Measurements from ENCODE around the gene CDKAL1.
A peak's percentile ranks its signal among the peaks of the same experiment; 100 is the strongest.

The CDKAL1 gene

DNA sequence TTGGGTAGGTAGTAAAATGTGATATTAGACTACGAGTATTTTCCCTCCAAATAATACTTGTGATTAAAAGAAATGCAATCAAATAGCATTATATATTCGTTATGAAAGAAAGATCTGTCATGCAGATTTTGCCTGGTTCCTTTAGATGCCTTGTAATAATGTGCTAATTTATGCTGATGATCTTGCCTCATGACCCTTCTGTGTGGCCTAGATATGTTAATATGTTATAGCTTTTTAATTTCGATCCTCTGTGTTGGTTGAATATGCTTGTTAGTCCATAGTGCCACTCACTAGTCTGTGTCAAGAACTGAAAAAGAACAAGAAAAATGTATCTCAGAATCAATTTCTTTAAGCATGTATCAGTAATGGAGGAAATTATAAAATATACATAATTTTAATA, 31.9 kb downstream of the CDKAL1 start:
- Histone ChIP-seq H2BK120ac (ENCODE audit: low read depth, low read length) (no peak overlapping the region), H4K8ac (ENCODE audit: low read length) (no peak overlapping the region), H2BK12ac (ENCODE audit: low read length in 2 of 2) (no peak overlapping the region), H2AK5ac (ENCODE audit: low read length, severe bottlenecking) (no peak overlapping the region), H3K79me1 (replicated peaks; ENCODE audit: low read length, poor library complexity, severe bottlenecking) (peaks cover 5% of the 10 kb centered on the region), H3K4me1 (ENCODE audit: control insufficient read depth, insufficient read depth, low read depth, low read length) (no peaks in the 10 kb centered on the region), H3K4me3 (ENCODE audit: insufficient read depth in 1 of 2, low read depth in 1 of 2, low read length in 2 of 2) (no peak overlapping the region), H4K91ac (ENCODE audit: low read length) (no peak overlapping the region), H2BK5ac (ENCODE audit: low read depth, low read length, poor library complexity, severe bottlenecking) (no peak overlapping the region), H2AFZ (ENCODE audit: low read depth, low read length) (no peak overlapping the region), H3K4me2 (ENCODE audit: low read length, poor library complexity, severe bottlenecking) (no peak overlapping the region), H3K14ac (ENCODE audit: low read length in 2 of 2) (no peak overlapping the region), H3K9me3 (ENCODE audit: control insufficient read depth, low read length) (no peaks in the 10 kb centered on the region), H3K4ac (ENCODE audit: low read depth in 1 of 2, low read length in 2 of 2) (no peak overlapping the region), H2BK15ac (ENCODE audit: low read depth, poor library complexity, severe bottlenecking) (no peak overlapping the region), H3K23ac (ENCODE audit: low read length in 2 of 2) (no peak overlapping the region), H3K36me3 (ENCODE audit: control insufficient read depth in 1 of 2, insufficient read depth in 2 of 2, low read depth in 1 of 2, low read length in 2 of 2) (no peaks in the 10 kb centered on the region), H3K9ac (ENCODE audit: low read length) (no peak overlapping the region), H3K27ac (ENCODE audit: low read length, poor library complexity, severe bottlenecking) (no peak overlapping the region), H3K18ac (ENCODE audit: low read depth in 1 of 2, low read length in 2 of 2) (no peak overlapping the region), H3K27me3 (ENCODE audit: control insufficient read depth in 1 of 2, insufficient read depth in 1 of 2, low read length in 2 of 2) (no peaks in the 10 kb centered on the region)
- DNase-seq, result no peak
- 100% methylated on average over 2 of the region's 3 CpGs for WGBS

DNA sequence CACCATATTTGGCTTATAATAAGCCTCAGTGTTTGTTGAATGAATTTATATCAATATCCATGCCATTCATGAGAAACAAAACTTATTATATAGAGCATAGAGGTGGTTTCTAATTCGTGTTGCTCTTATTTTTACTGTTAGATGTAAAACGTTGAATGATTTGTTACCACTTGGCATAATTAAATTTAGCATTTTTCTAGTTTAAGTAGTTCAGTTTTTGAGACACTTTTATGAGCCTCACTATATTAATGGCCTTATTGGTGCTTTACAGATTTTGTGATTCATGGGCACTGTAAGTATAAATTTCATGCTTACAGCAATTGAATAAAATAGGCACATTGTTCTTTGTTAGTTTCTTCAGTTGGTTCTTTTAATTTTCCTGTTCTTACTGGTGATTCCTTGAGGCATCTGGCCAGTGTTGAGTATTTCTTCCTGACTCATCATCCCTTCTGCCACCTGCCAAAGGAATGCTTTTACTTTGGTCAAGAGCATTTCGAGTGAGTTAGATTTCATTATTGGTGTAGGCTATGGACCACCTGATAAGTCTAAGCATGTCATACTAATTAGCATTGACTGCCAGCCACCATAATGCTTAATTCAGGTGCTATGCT, 34.8 kb downstream of the CDKAL1 start:
- no peak overlapping the region for H2BK15ac ChIP-seq (ENCODE audit: low read depth, poor library complexity, severe bottlenecking)
- H3K36me3 ChIP-seq (ENCODE audit: control insufficient read depth in 1 of 2, insufficient read depth in 2 of 2, low read depth in 1 of 2, low read length in 2 of 2), result no peaks in the 10 kb centered on the region
- peaks cover 7% of the 10 kb centered on the region for H3K79me1 ChIP-seq (replicated peaks; ENCODE audit: low read length, poor library complexity, severe bottlenecking)
- no peak overlapping the region for H2AFZ ChIP-seq (ENCODE audit: low read depth, low read length)
- H2BK5ac ChIP-seq (ENCODE audit: low read depth, low read length, poor library complexity, severe bottlenecking), result no peak overlapping the region
- no peak overlapping the region for H3K23ac ChIP-seq (ENCODE audit: low read length in 2 of 2)
- no peak overlapping the region for H3K4ac ChIP-seq (ENCODE audit: low read depth in 1 of 2, low read length in 2 of 2)
- no peak overlapping the region for H3K4me3 ChIP-seq (ENCODE audit: insufficient read depth in 1 of 2, low read depth in 1 of 2, low read length in 2 of 2)
- H3K18ac ChIP-seq (ENCODE audit: low read depth in 1 of 2, low read length in 2 of 2), result peak overlapping the region in 1 of 2 experiments; percentile 21
- no peaks in the 10 kb centered on the region for H3K27me3 ChIP-seq (ENCODE audit: control insufficient read depth in 1 of 2, insufficient read depth in 1 of 2, low read length in 2 of 2)
- no peak overlapping the region for H2BK120ac ChIP-seq (ENCODE audit: low read depth, low read length)
- H3K27ac ChIP-seq (ENCODE audit: low read length, poor library complexity, severe bottlenecking), result no peak overlapping the region
- no peak overlapping the region for H3K9ac ChIP-seq (ENCODE audit: low read length)
- H3K4me1 ChIP-seq (ENCODE audit: control insufficient read depth, insufficient read depth, low read depth, low read length), result no peaks in the 10 kb centered on the region
- H2BK12ac ChIP-seq (ENCODE audit: low read length in 2 of 2), result no peak overlapping the region
- H3K14ac ChIP-seq (ENCODE audit: low read length in 2 of 2), result no peak overlapping the region
- H3K4me2 ChIP-seq (ENCODE audit: low read length, poor library complexity, severe bottlenecking), result no peak overlapping the region
- no peak overlapping the region for H2AK5ac ChIP-seq (ENCODE audit: low read length, severe bottlenecking)
- H4K91ac ChIP-seq (ENCODE audit: low read length), result no peak overlapping the region
- no peak for DNase-seq
- no peaks in the 10 kb centered on the region for H3K9me3 ChIP-seq (ENCODE audit: control insufficient read depth, low read length)
- H4K8ac ChIP-seq (ENCODE audit: low read length), result no peak overlapping the region
- no CpG with 5 or more reads among the region's 3 CpGs for WGBS

DNA sequence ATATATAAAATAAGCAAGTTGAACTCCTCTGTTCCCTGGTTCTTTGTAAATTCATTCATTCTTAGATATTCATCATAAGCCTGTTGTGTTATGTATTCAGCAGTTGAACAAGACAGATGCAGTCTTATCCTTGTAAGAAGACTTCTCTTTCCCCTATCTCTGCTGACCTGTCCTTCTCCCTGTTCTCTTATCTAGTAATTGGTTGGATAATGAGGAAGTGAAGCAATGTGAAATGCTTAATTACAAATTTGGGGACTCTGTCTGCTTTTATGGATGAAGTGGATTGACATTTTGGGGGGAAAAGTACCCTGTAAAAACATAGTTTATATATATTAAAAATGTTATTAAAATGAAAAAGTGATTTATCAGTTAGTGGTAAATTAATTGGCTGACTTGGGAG, 37.0 kb downstream of the CDKAL1 start:
- Histone ChIP-seq H3K4me1 (ENCODE audit: control insufficient read depth, insufficient read depth, low read depth, low read length) (no peaks in the 10 kb centered on the region), H3K23ac (ENCODE audit: low read length in 2 of 2) (no peak overlapping the region), H3K36me3 (ENCODE audit: control insufficient read depth in 1 of 2, insufficient read depth in 2 of 2, low read depth in 1 of 2, low read length in 2 of 2) (peaks cover 0 to 2% of the 10 kb centered on the region in 2 experiments), H3K27me3 (ENCODE audit: control insufficient read depth in 1 of 2, insufficient read depth in 1 of 2, low read length in 2 of 2) (no peaks in the 10 kb centered on the region), H3K27ac (ENCODE audit: low read length, poor library complexity, severe bottlenecking) (no peak overlapping the region), H2AK5ac (ENCODE audit: low read length, severe bottlenecking) (no peak overlapping the region), H4K8ac (ENCODE audit: low read length) (no peak overlapping the region), H2BK120ac (ENCODE audit: low read depth, low read length) (no peak overlapping the region), H2BK5ac (ENCODE audit: low read depth, low read length, poor library complexity, severe bottlenecking) (no peak overlapping the region), H3K4me2 (ENCODE audit: low read length, poor library complexity, severe bottlenecking) (no peak overlapping the region), H3K4me3 (ENCODE audit: insufficient read depth in 1 of 2, low read depth in 1 of 2, low read length in 2 of 2) (no peak overlapping the region), H3K9me3 (ENCODE audit: control insufficient read depth, low read length) (no peaks in the 10 kb centered on the region), H3K4ac (ENCODE audit: low read depth in 1 of 2, low read length in 2 of 2) (no peak overlapping the region), H3K18ac (ENCODE audit: low read depth in 1 of 2, low read length in 2 of 2) (no peak overlapping the region), H2BK15ac (ENCODE audit: low read depth, poor library complexity, severe bottlenecking) (no peak overlapping the region), H3K14ac (ENCODE audit: low read length in 2 of 2) (no peak overlapping the region), H2AFZ (ENCODE audit: low read depth, low read length) (no peak overlapping the region), H3K9ac (ENCODE audit: low read length) (no peak overlapping the region), H4K91ac (ENCODE audit: low read length) (no peak overlapping the region), H2BK12ac (ENCODE audit: low read length in 2 of 2) (no peak overlapping the region), H3K79me1 (replicated peaks; ENCODE audit: low read length, poor library complexity, severe bottlenecking) (peaks cover 9% of the 10 kb centered on the region)
- no peak for DNase-seq

DNA sequence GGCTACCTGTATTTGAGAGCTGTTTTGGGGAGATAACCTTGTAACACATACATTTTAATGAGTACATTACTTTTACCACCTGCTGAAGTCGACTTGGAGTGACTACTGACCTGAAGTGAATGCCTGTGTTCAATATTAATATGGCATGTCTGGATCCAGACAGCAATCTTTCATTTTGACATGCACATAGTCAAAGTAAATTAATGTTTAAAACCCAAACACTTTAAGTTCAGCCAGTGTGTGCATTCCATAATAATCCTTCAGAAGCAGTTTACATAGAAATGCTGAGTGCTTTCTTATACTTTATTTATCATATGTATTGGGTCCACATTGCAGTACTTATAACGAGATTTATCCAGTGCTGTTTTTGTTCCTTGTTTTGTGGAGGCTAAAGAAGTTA, 38.0 kb downstream of the CDKAL1 start:
- H3K27me3 ChIP-seq (ENCODE audit: control insufficient read depth in 1 of 2, insufficient read depth in 1 of 2, low read length in 2 of 2), result no peaks in the 10 kb centered on the region
- no peak overlapping the region for H3K27ac ChIP-seq (ENCODE audit: low read length, poor library complexity, severe bottlenecking)
- H3K18ac ChIP-seq (ENCODE audit: low read depth in 1 of 2, low read length in 2 of 2), result no peak overlapping the region
- no peak overlapping the region for H2AFZ ChIP-seq (ENCODE audit: low read depth, low read length)
- no peak overlapping the region for H3K4ac ChIP-seq (ENCODE audit: low read depth in 1 of 2, low read length in 2 of 2)
- WGBS, result 100% methylated on average over 1 of the region's 2 CpGs
- H2BK5ac ChIP-seq (ENCODE audit: low read depth, low read length, poor library complexity, severe bottlenecking), result no peak overlapping the region
- peaks cover 0 to 7% of the 10 kb centered on the region in 2 experiments for H3K36me3 ChIP-seq (ENCODE audit: control insufficient read depth in 1 of 2, insufficient read depth in 2 of 2, low read depth in 1 of 2, low read length in 2 of 2)
- no peak overlapping the region for H2AK5ac ChIP-seq (ENCODE audit: low read length, severe bottlenecking)
- DNase-seq, result no peak
- no peak overlapping the region for H4K91ac ChIP-seq (ENCODE audit: low read length)
- no peak overlapping the region for H3K4me3 ChIP-seq (ENCODE audit: insufficient read depth in 1 of 2, low read depth in 1 of 2, low read length in 2 of 2)
- H2BK15ac ChIP-seq (ENCODE audit: low read depth, poor library complexity, severe bottlenecking), result no peak overlapping the region
- no peak overlapping the region for H3K14ac ChIP-seq (ENCODE audit: low read length in 2 of 2)
- no peak overlapping the region for H2BK120ac ChIP-seq (ENCODE audit: low read depth, low read length)
- H2BK12ac ChIP-seq (ENCODE audit: low read length in 2 of 2), result no peak overlapping the region
- peaks cover 12% of the 10 kb centered on the region for H3K79me1 ChIP-seq (replicated peaks; ENCODE audit: low read length, poor library complexity, severe bottlenecking)
- H3K4me2 ChIP-seq (ENCODE audit: low read length, poor library complexity, severe bottlenecking), result no peak overlapping the region
- H3K9ac ChIP-seq (ENCODE audit: low read length), result no peak overlapping the region
- no peaks in the 10 kb centered on the region for H3K9me3 ChIP-seq (ENCODE audit: control insufficient read depth, low read length)
- no peak overlapping the region for H3K23ac ChIP-seq (ENCODE audit: low read length in 2 of 2)
- H4K8ac ChIP-seq (ENCODE audit: low read length), result no peak overlapping the region
- H3K4me1 ChIP-seq (ENCODE audit: control insufficient read depth, insufficient read depth, low read depth, low read length), result no peaks in the 10 kb centered on the region

Measured in mesenchymal stem cell (in vitro differentiated cells and primary cell).